ENCODE results near the gene GAGE12J. TPM values are rescaled to one million over a fixed set of nuclear protein-coding genes. Genes with fewer than 3 reads are reported as not detected.

GAGE12J gene
- total and polyA plus RNA-seq, 9 of the 15 experiments (the other 6 are each of a cell fraction or from before 2014, with no cell fraction given), result 0.20 to 0.84 (median 0.64) TPM; not detected in 5

DNA sequence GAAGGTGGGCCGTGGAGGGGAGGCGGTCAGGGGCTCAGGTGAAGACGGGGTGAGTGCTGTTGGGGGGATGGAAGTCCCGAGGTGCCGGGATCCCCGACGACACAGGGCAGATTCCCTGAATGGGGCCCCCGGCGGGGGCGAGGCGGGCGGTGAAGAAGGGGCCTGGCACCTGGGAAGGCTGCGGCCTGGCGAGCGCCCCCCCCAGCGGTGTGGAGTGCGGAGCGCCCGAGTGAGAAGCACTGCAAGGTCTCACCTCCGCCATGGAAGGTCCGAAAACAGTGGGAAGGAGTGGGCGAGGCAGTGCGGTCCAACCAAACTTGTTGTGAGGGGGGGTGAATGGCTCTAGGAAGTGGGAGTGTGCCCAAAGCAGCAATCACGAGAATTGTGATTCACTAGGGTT, 19.6 kb downstream of the GAGE12J start (continued):
- TF ChIP-seq, protein P1, sequence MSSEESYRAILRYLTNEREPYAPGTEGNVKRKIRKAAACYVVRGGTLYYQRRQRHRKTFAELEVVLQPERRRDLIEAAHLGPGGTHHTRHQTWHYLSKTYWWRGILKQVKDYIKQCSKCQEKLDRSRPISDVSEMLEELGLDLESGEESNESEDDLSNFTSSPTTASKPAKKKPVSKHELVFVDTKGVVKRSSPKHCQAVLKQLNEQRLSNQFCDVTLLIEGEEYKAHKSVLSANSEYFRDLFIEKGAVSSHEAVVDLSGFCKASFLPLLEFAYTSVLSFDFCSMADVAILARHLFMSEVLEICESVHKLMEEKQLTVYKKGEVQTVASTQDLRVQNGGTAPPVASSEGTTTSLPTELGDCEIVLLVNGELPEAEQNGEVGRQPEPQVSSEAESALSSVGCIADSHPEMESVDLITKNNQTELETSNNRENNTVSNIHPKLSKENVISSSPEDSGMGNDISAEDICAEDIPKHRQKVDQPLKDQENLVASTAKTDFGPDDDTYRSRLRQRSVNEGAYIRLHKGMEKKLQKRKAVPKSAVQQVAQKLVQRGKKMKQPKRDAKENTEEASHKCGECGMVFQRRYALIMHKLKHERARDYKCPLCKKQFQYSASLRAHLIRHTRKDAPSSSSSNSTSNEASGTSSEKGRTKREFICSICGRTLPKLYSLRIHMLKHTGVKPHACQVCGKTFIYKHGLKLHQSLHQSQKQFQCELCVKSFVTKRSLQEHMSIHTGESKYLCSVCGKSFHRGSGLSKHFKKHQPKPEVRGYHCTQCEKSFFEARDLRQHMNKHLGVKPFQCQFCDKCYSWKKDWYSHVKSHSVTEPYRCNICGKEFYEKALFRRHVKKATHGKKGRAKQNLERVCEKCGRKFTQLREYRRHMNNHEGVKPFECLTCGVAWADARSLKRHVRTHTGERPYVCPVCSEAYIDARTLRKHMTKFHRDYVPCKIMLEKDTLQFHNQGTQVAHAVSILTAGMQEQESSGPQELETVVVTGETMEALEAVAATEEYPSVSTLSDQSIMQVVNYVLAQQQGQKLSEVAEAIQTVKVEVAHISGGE (CRISPR knock-in tag; IDR thresholded peaks at IDR 0.05), result peak in 1 of 3 experiments; percentile 42; a peak in 1 of 6 replicates
- TF ChIP-seq, protein P2, sequence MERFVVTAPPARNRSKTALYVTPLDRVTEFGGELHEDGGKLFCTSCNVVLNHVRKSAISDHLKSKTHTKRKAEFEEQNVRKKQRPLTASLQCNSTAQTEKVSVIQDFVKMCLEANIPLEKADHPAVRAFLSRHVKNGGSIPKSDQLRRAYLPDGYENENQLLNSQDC (CRISPR knock-in tag; IDR thresholded peaks at IDR 0.05), result peak; percentile 72; the same call in 1 of the 2 replicates
- TF ChIP-seq, protein P3, sequence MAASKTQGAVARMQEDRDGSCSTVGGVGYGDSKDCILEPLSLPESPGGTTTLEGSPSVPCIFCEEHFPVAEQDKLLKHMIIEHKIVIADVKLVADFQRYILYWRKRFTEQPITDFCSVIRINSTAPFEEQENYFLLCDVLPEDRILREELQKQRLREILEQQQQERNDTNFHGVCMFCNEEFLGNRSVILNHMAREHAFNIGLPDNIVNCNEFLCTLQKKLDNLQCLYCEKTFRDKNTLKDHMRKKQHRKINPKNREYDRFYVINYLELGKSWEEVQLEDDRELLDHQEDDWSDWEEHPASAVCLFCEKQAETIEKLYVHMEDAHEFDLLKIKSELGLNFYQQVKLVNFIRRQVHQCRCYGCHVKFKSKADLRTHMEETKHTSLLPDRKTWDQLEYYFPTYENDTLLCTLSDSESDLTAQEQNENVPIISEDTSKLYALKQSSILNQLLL (CRISPR knock-in tag; IDR thresholded peaks at IDR 0.05; ENCODE audit: borderline replicate concordance), result peak; percentile 43; the same call in 1 of the 2 replicates
- 0 out of 2 replicates have a peak, but pooled peaks have one; percentile 80 for TF ChIP-seq HIVEP1 (CRISPR knock-in tag; IDR thresholded peaks at IDR 0.05)
- TF ChIP-seq MAZ (CRISPR knock-in tag; conservative IDR thresholded peaks at IDR 0.05 in 1 of 2, IDR thresholded peaks at IDR 0.05 in 1 of 2), result 0 out of 4 replicates have a peak, but pooled peaks of 1 of the 2 experiments have one; percentile 35
- peak; percentile 25; the same call in 1 of the 2 replicates for TF ChIP-seq CTBP1 (IDR thresholded peaks at IDR 0.05; ENCODE audit: borderline replicate concordance)
- 0 out of 2 replicates have a peak, but pooled peaks have one; percentile 52 for TF ChIP-seq ZNF583 (CRISPR knock-in tag; IDR thresholded peaks at IDR 0.05)
- 0 out of 4 replicates have a peak, but pooled peaks of 1 of the 2 experiments have one; percentile 9 for TF ChIP-seq RAD21 (CRISPR knock-in tag; conservative IDR thresholded peaks at IDR 0.05 in 1 of 2, IDR thresholded peaks at IDR 0.05 in 1 of 2)
- TF ChIP-seq MNT (conservative IDR thresholded peaks at IDR 0.05), result peak; percentile 42 to 57; a peak in 2 of 4 replicates
- TF ChIP-seq ZNF133 (CRISPR knock-in tag; IDR thresholded peaks at IDR 0.05), result peak; percentile 79; the same call in 1 of the 2 replicates
- TF ChIP-seq SMAD3 (CRISPR knock-in tag; conservative IDR thresholded peaks at IDR 0.05), result 0 out of 2 replicates have a peak, but pooled peaks have one; percentile 24
- TF ChIP-seq ZNF408 (CRISPR knock-in tag; IDR thresholded peaks at IDR 0.05; ENCODE audit: low read depth), result 0 out of 2 replicates have a peak, but pooled peaks have one; percentile 75
- 0 out of 2 replicates have a peak, but pooled peaks have one; percentile 19 for TF ChIP-seq POLR2G (IDR thresholded peaks at IDR 0.05; ENCODE audit: low read depth, low read length)
- 0 out of 2 replicates have a peak, but pooled peaks have one; percentile 46 for TF ChIP-seq CHCHD3 (CRISPR knock-in tag; IDR thresholded peaks at IDR 0.05)
- TF ChIP-seq CXXC5 (CRISPR knock-in tag; IDR thresholded peaks at IDR 0.05), result peak; percentile 55

Data from K562 (cell line).